Measurements from ENCODE around the gene FASN.

The FASN gene

GRCh38 chr17:82062984-82063368 lies 35.1 kb downstream of the FASN start:
- Histone ChIP-seq H3K9ac (ENCODE audit: low read length) (no peak overlapping the region), H2BK5ac (ENCODE audit: low read depth, low read length, poor library complexity, severe bottlenecking) (no peak overlapping the region), H3K4me3 (ENCODE audit: insufficient read depth in 1 of 2, low read depth in 1 of 2, low read length in 2 of 2) (no peak overlapping the region), H2BK15ac (ENCODE audit: low read depth, poor library complexity, severe bottlenecking) (no peak overlapping the region), H3K36me3 (ENCODE audit: control insufficient read depth in 1 of 2, insufficient read depth in 2 of 2, low read depth in 1 of 2, low read length in 2 of 2) (peaks cover 52 to 64% of the 10 kb centered on the region in 2 experiments), H3K23ac (ENCODE audit: low read length in 2 of 2) (no peak overlapping the region), H4K91ac (ENCODE audit: low read length) (no peak overlapping the region), H3K9me3 (ENCODE audit: control insufficient read depth, low read length) (no peaks in the 10 kb centered on the region), H3K4me1 (ENCODE audit: control insufficient read depth, insufficient read depth, low read depth, low read length) (peaks cover 25% of the 10 kb centered on the region), H4K8ac (ENCODE audit: low read length) (no peak overlapping the region), H3K18ac (ENCODE audit: low read depth in 1 of 2, low read length in 2 of 2) (no peak overlapping the region), H2BK120ac (ENCODE audit: low read depth, low read length) (no peak overlapping the region), H3K4ac (ENCODE audit: low read depth in 1 of 2, low read length in 2 of 2) (no peak overlapping the region), H2AK5ac (ENCODE audit: low read length, severe bottlenecking) (no peak overlapping the region), H3K27me3 (ENCODE audit: control insufficient read depth in 1 of 2, insufficient read depth in 1 of 2, low read length in 2 of 2) (no peaks in the 10 kb centered on the region), H2BK12ac (ENCODE audit: low read length in 2 of 2) (no peak overlapping the region), H3K4me2 (ENCODE audit: low read length, poor library complexity, severe bottlenecking) (no peak overlapping the region), H3K14ac (ENCODE audit: low read length in 2 of 2) (no peak overlapping the region), H3K27ac (ENCODE audit: low read length, poor library complexity, severe bottlenecking) (no peak overlapping the region), H2AFZ (ENCODE audit: low read depth, low read length) (no peak overlapping the region), H3K79me1 (replicated peaks; ENCODE audit: low read length, poor library complexity, severe bottlenecking) (peaks cover 15% of the 10 kb centered on the region)
- DNase-seq: no peak
- 97% methylated on average over 6 of the region's 9 CpGs for WGBS

- Histone ChIP-seq H2AK5ac (ENCODE audit: low read length, severe bottlenecking) (no peak overlapping the region), H2BK5ac (ENCODE audit: low read depth, low read length, poor library complexity, severe bottlenecking) (no peak overlapping the region), H3K23ac (ENCODE audit: low read length in 2 of 2) (no peak overlapping the region), H3K9ac (ENCODE audit: low read length) (no peak overlapping the region), H3K4me3 (ENCODE audit: insufficient read depth in 1 of 2, low read depth in 1 of 2, low read length in 2 of 2) (no peak overlapping the region), H2BK12ac (ENCODE audit: low read length in 2 of 2) (no peak overlapping the region), H4K8ac (ENCODE audit: low read length) (no peak overlapping the region), H3K27me3 (ENCODE audit: control insufficient read depth in 1 of 2, insufficient read depth in 1 of 2, low read length in 2 of 2) (no peaks in the 10 kb centered on the region), H3K4ac (ENCODE audit: low read depth in 1 of 2, low read length in 2 of 2) (no peak overlapping the region), H3K36me3 (ENCODE audit: control insufficient read depth in 1 of 2, insufficient read depth in 2 of 2, low read depth in 1 of 2, low read length in 2 of 2) (peaks cover 58 to 71% of the 10 kb centered on the region in 2 experiments), H2BK120ac (ENCODE audit: low read depth, low read length) (no peak overlapping the region), H3K4me1 (ENCODE audit: control insufficient read depth, insufficient read depth, low read depth, low read length) (peaks cover 25% of the 10 kb centered on the region), H3K9me3 (ENCODE audit: control insufficient read depth, low read length) (no peaks in the 10 kb centered on the region), H3K4me2 (ENCODE audit: low read length, poor library complexity, severe bottlenecking) (no peak overlapping the region), H3K18ac (ENCODE audit: low read depth in 1 of 2, low read length in 2 of 2) (no peak overlapping the region), H3K79me1 (replicated peaks; ENCODE audit: low read length, poor library complexity, severe bottlenecking) (peaks cover 15% of the 10 kb centered on the region), H3K27ac (ENCODE audit: low read length, poor library complexity, severe bottlenecking) (no peak overlapping the region), H4K91ac (ENCODE audit: low read length) (no peak overlapping the region), H2BK15ac (ENCODE audit: low read depth, poor library complexity, severe bottlenecking) (no peak overlapping the region), H2AFZ (ENCODE audit: low read depth, low read length) (no peak overlapping the region), H3K14ac (ENCODE audit: low read length in 2 of 2) (no peak overlapping the region)
- no peak for DNase-seq
- WGBS: 92% methylated on average over 23 of the region's 24 CpGs
These were observed 35.7 kb downstream of the FASN start for GRCh38 chr17:82062076-82062983.

- Histone ChIP-seq H3K14ac (ENCODE audit: low read length in 2 of 2) (no peak overlapping the region), H3K4me3 (ENCODE audit: insufficient read depth in 1 of 2, low read depth in 1 of 2, low read length in 2 of 2) (no peak overlapping the region), H4K8ac (ENCODE audit: low read length) (no peak overlapping the region), H3K27ac (ENCODE audit: low read length, poor library complexity, severe bottlenecking) (no peak overlapping the region), H3K23ac (ENCODE audit: low read length in 2 of 2) (no peak overlapping the region), H3K4me2 (ENCODE audit: low read length, poor library complexity, severe bottlenecking) (no peak overlapping the region), H3K4ac (ENCODE audit: low read depth in 1 of 2, low read length in 2 of 2) (no peak overlapping the region), H3K79me1 (replicated peaks; ENCODE audit: low read length, poor library complexity, severe bottlenecking) (peaks cover 17% of the 10 kb centered on the region), H3K18ac (ENCODE audit: low read depth in 1 of 2, low read length in 2 of 2) (no peak overlapping the region), H2BK5ac (ENCODE audit: low read depth, low read length, poor library complexity, severe bottlenecking) (no peak overlapping the region), H3K27me3 (ENCODE audit: control insufficient read depth in 1 of 2, insufficient read depth in 1 of 2, low read length in 2 of 2) (no peaks in the 10 kb centered on the region), H2AK5ac (ENCODE audit: low read length, severe bottlenecking) (no peak overlapping the region), H3K9me3 (ENCODE audit: control insufficient read depth, low read length) (no peaks in the 10 kb centered on the region), H2AFZ (ENCODE audit: low read depth, low read length) (no peak overlapping the region), H3K36me3 (ENCODE audit: control insufficient read depth in 1 of 2, insufficient read depth in 2 of 2, low read depth in 1 of 2, low read length in 2 of 2) (peaks cover 67 to 81% of the 10 kb centered on the region in 2 experiments), H3K9ac (ENCODE audit: low read length) (no peak overlapping the region), H3K4me1 (ENCODE audit: control insufficient read depth, insufficient read depth, low read depth, low read length) (peaks cover 24% of the 10 kb centered on the region), H2BK120ac (ENCODE audit: low read depth, low read length) (no peak overlapping the region), H4K91ac (ENCODE audit: low read length) (no peak overlapping the region), H2BK12ac (ENCODE audit: low read length in 2 of 2) (no peak overlapping the region), H2BK15ac (ENCODE audit: low read depth, poor library complexity, severe bottlenecking) (no peak overlapping the region)
- WGBS: 94% methylated on average over 33 of the region's 34 CpGs
- no peak for DNase-seq
These were observed 36.8 kb downstream of the FASN start for GRCh38 chr17:82061047-82061925.

- no peak overlapping the region for H2BK5ac ChIP-seq (ENCODE audit: low read depth, low read length, poor library complexity, severe bottlenecking)
- no peak overlapping the region for H3K18ac ChIP-seq (ENCODE audit: low read depth in 1 of 2, low read length in 2 of 2)
- no peak overlapping the region for H3K4me3 ChIP-seq (ENCODE audit: insufficient read depth in 1 of 2, low read depth in 1 of 2, low read length in 2 of 2)
- H3K4ac ChIP-seq (ENCODE audit: low read depth in 1 of 2, low read length in 2 of 2): no peak overlapping the region
- WGBS: 91% methylated on average over 14 of the region's 14 CpGs
- no peaks in the 10 kb centered on the region for H3K9me3 ChIP-seq (ENCODE audit: control insufficient read depth, low read length)
- H2BK15ac ChIP-seq (ENCODE audit: low read depth, poor library complexity, severe bottlenecking): no peak overlapping the region
- H3K27me3 ChIP-seq (ENCODE audit: control insufficient read depth in 1 of 2, insufficient read depth in 1 of 2, low read length in 2 of 2): no peaks in the 10 kb centered on the region
- H3K79me1 ChIP-seq (replicated peaks; ENCODE audit: low read length, poor library complexity, severe bottlenecking): peaks cover 16% of the 10 kb centered on the region
- H4K8ac ChIP-seq (ENCODE audit: low read length): no peak overlapping the region
- H3K23ac ChIP-seq (ENCODE audit: low read length in 2 of 2): no peak overlapping the region
- H2BK12ac ChIP-seq (ENCODE audit: low read length in 2 of 2): no peak overlapping the region
- peaks cover 74 to 88% of the 10 kb centered on the region in 2 experiments for H3K36me3 ChIP-seq (ENCODE audit: control insufficient read depth in 1 of 2, insufficient read depth in 2 of 2, low read depth in 1 of 2, low read length in 2 of 2)
- H3K4me1 ChIP-seq (ENCODE audit: control insufficient read depth, insufficient read depth, low read depth, low read length): peaks cover 21% of the 10 kb centered on the region
- H3K14ac ChIP-seq (ENCODE audit: low read length in 2 of 2): no peak overlapping the region
- no peak overlapping the region for H3K9ac ChIP-seq (ENCODE audit: low read length)
- no peak overlapping the region for H3K4me2 ChIP-seq (ENCODE audit: low read length, poor library complexity, severe bottlenecking)
- H2AFZ ChIP-seq (ENCODE audit: low read depth, low read length): no peak overlapping the region
- H3K27ac ChIP-seq (ENCODE audit: low read length, poor library complexity, severe bottlenecking): no peak overlapping the region
- DNase-seq: no peak
- H2BK120ac ChIP-seq (ENCODE audit: low read depth, low read length): no peak overlapping the region
- H2AK5ac ChIP-seq (ENCODE audit: low read length, severe bottlenecking): no peak overlapping the region
- no peak overlapping the region for H4K91ac ChIP-seq (ENCODE audit: low read length)
These were observed 37.4 kb downstream of the FASN start for GRCh38 chr17:82060614-82061013.

Measured in mesenchymal stem cell (in vitro differentiated cells and primary cell).